NK-92 treated with Interleukin-12 subunit alpha and Interleukin-12 subunit beta, amount 100 ng/mL, for 24 hours (cell line): Measurements from ENCODE around the gene ZC3H12C.
"Not testable (repeated sequence)": the region's sequence is repeated elsewhere in the genome, so short reads cannot be mapped to it uniquely, and the experiment has no call there.

Source experiments
- DNase-seq: peaks from one replicate; lab custom pipeline; 2025; lab: John Stamatoyannopoulos, UW

ZC3H12C gene

DNA sequence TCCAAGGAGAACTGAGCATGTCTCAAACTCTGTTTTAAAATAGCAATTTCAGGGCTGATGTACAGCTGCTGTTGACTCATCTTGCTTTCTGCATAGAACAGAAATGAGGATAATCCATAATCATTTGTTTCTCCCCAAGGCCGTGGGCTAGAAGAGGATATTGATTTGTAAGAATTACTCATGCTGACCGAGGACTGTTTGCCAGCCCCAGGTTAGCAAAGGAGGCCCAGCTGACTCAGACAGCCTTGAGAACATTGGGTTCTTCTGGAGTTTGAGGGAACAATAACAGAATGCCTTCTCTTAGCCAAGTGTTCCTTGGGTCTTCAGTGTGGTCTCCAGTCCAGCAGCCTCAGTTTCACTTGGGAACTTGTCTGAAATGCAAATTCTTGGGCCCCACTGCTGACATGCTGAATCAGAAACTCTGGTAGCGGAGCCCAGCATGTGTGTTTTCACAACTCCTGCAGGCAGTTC lies 92.0 kb downstream of the ZC3H12C start:
- DNase-seq, result no peak

DNA sequence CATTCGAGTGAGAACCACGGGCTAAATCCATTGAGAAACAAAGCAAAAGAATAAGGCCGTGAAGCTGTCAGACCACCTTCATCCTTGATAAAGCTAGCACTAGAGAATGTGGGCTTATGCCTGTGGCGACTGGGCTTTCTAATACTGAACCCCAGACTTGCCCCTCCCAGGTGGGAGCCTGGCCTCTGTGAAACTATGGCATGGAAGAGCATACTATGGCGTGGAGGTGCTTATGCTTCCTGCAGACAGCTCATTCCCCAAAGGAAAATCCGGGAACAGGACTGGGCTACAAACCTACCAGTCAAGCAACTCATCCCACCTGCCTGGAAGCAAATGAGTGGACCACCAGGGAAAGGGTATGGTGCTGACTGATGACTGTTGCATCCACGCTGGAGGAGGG lies 92.4 kb downstream of the ZC3H12C start:
- DNase-seq, result no peak

DNA sequence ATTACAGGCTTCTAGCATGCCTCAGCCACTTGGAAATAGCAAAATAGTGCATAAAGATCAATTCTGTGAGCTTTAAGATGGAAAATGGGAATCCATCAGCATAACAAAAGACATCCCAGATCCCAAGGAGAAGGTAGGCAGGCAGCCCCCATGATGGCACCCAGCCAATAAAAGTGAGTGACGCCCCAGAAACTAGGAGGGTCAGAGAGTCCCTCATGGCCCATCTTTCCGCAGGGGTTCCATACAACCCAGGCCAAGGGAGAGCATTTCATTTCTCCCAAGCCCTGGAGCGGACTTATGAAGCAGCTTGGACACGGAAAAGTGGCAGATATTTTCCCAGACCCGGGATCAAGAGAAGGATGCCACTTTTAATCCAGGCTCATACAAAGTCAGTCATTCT lies 93.3 kb downstream of the ZC3H12C start:
- DNase-seq, result no peak

DNA sequence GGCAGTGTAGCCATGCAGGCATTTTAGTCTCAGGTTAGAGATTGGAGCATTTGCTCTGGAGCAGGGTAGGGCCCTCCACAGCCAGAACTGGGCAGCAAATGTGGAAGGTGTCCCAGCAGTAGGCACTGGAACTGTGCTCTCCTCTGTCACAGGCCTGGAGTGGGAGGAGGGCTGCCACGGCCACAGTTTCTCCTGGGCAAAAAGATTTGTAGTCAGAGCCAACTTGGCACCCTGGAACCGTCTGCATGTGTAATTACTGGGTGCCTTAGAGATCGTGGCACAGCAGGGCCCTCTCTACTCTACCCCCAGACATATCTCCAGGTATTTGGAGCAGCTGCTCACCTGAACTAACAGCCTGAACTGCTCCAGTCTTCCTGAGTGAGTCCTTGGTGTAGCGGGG lies 93.7 kb downstream of the ZC3H12C start:
- DNase-seq, result no peak

DNA sequence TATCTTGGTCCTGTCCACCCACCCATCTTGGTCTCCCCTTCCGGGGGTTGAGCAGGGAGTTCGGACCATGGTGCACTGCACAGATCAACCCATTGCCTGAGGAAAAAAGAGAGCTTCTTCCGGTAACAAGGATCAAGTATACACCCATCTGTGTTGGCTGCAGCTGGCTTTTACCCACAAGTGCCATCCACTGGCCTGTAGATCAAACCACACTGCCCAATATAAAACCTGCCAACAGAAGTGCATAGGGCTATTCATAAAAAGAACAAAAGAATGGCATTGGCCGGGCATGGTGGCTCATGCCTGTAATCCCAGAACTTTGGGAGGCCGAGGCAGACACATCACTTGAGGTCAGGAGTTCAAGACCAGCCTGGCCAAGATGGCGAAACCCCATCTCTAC lies 94.5 kb downstream of the ZC3H12C start:
- DNase-seq, result no peak

DNA sequence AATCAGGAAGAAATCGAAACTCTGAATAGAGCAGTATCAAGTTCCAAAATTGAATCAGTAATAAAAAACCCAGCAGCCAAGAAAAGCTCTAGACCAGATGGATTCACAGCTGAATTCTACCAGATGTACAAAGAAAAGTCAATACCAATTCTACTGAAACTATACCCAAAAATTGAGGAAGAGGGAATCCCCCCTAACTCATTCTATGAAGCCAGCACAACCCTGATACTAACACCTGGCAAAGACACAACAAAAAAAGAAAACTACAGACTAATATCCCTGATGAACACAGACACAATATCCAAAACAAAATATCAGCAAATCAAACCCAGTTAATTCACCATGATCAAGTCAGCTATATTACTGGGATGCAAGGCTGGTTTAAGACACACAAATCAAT lies 97.7 kb downstream of the ZC3H12C start:
- no peak for DNase-seq

DNA sequence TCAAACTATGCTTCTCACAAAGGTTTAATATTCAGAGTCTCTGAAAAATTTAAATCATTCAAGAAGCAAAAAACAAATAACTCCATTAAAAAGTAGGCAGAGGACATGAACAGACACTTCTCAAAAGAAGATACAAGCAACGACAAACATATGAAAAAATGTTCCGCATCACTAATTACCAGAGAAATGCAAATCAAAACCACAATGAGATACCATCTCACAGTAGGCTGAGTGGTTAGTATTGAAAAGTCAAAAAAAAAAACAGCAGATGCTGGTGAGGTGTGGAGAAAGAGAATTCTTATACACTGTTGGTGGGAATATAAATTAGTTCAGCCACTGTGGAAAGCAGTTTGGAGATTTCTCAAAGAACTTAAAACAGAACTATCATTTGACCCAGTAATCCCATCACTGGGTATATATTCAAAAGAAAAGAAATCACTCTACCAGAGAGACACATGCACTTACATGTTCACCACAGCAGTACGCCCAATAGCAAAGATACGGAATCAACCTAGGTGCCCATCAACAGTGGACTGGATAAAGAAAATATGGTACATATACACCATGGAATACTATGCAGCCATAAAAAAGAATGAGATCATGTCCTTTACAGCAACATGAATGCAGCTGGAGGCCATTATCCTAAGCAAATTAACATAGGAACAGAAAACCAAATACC lies 99.6 kb downstream of the ZC3H12C start:
- DNase-seq, result not testable (repeated sequence)

DNA sequence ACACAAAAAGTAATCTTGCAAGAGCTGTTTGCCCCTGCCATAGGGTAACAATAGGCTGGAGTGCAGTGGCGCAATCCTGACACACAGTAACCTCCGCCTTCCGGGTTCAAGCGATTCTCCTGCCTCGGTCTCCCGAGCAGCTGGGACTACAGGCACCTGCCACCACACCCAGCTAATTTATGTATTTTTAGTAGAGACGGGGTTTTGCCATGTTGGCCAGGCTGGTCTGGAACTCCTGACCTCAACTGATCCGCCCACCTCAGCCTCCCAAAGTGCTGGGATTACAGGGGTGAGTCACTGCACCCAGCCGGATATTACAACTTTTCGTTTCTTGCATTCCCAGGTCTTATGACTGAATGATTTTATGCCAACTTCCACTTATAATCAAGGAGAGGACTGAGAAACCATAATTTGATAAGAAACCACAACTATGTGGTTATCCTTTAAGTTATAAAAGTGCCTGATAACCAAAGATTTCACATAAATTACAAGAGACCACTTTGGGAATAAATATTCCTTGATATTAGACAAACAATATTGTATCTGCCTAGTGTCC lies 101.1 kb downstream of the ZC3H12C start:
- not testable (repeated sequence) for DNase-seq

DNA sequence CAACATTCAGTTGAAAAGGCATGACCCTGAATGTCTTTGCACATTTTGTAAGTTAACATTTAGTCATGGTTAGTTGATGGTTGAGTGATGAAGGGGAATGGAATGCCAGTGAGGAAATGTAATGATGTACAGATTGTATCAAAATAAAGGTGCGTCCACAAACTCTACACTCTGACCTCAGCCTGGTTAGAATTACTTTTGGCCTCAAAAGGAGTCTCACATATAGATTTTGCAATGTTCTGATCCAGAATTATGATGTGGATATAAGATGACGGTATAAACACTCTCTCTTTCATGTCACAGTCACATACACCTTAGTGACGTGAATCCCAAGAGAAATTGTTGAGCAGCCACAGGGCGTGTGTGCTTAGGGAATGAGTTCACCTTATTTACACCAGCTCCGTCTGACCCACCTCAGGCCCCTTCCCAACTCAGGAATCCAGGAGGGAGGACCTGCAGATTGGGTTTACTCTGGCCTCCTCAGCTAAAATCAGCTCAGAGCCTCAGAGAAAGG lies 103.1 kb downstream of the ZC3H12C start:
- no peak for DNase-seq

DNA sequence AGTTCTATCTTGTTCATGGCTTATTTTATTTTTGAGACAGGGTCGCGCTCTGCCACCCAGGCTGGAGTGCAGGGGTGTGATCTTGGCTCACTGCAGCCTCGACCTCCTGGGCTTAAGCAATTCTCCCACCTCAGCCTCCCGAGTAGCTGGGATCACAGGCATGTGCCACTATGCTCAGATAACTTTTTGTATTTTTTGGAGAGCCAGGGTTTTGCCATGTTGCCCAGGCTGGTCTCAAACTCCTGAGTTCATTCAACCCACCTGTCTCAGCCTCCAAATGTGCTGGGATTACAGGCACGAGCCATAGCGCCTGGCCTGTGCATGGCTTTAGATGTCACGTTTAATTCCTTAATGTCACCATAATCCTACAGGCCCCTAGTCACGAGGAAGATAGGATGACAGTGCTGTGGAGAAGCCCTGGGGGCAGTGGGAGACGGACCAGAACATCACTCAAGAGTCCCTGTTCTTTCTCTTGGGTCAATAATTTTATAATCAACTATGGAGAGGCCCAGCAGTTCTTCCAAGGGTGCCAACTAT lies 103.8 kb downstream of the ZC3H12C start:
- DNase-seq, result no peak

DNA sequence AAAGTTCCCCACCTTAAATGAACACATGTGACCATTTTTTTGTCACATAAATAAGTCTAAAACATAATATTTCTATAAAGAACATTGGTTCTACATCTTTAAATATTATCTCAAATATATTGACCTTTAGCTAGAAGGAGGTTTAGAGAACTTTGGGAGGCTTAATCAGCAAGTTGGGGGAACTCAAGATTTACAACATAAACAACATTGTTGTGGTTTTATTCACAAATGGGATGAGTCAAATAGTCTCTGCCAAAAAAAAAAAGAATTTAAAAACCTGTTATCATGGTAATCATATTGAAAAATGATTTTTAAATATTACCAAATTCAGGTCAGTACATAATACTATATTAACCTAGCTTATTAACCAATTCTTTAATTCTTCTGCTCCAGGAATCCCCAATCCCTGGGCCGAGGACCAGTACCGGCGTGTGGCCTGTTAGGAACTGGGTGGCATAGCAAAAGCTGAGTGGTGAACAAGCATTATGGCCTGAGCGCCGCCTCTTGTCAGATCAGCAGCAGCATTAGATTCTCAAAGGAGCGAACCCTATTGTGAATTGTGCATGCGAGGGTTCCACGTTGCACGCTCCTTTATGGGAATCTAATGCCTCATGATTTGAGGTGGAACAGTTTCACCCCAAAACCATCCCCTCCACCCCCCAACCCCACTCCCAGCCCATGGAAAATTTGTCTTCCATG lies 105.0 kb downstream of the ZC3H12C start:
- DNase-seq, result no peak

DNA sequence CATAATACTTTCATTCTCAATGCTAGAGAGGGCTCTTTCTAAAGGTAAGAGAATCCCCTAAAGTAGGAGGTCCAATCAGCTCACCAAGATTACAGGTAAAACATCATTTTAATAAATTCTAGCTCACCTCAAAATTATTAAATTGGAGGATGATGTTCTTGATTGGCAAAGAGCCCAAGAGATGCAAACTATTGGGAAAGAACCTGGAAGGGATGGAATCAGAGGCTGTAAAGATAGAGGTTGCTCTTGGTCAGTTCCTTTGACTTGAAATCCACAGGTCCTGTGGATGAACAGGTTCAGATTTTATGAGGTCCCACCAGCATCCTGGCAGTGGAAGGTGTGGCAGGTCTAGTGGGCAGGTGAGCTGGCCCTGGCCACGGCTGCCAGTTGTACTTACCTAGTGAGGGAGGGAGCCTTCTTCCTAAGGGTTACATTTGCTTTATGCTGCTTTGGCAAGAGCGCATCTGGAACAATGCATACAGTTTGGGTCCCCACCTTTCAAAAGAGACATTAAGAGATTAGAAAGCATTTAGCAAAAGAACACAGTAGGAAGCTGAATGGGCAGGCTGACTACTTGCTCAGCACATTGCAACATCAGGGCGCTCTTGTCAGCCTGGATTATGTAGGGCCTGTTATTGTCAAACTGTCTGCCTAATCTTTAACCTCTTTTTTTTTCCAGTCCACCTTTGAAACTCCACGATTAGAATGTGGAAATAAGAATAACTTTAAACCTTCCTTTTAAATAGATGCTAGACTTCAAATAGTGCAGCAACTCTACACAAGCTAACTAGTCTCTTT lies 106.2 kb downstream of the ZC3H12C start:
- DNase-seq, result no peak

DNA sequence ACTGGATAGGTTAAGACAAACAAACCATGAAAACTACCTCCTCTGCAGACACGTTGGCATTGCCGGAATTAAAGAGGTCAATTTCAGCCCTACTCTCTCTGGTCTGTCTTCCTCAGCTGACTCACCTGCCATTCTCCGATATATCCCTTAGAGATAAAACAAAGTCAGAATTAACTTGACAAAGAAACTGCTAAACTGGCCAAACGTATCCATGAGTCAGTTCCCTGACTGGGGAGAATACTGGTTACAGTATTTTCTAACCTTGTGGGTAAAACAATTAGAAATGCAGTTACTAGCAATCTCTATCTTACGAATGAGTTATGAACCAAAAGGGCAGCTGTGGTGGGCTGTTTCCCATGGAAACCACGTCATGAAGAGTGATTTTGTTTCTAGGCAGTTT lies 107.0 kb downstream of the ZC3H12C start:
- DNase-seq, result no peak

DNA sequence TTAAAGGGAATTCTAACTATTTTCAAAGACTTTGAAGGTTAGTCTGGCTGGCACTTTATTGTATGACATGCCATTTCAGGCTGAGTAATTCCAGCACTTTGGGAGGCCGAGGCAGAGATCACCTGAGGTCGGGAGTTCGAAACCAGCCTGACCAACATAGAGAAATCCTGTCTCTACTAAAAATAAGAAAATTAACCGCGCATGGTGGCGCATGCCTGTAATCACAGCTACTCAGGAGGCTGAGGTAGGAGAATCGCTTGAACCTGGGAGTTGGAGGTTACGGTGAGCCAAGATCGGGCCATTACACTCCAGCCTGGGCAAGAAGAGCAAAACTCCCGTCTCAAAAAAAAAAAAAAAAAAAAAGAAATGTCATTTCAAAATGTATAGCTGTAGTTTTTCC lies 107.6 kb downstream of the ZC3H12C start:
- DNase-seq, result no peak

DNA sequence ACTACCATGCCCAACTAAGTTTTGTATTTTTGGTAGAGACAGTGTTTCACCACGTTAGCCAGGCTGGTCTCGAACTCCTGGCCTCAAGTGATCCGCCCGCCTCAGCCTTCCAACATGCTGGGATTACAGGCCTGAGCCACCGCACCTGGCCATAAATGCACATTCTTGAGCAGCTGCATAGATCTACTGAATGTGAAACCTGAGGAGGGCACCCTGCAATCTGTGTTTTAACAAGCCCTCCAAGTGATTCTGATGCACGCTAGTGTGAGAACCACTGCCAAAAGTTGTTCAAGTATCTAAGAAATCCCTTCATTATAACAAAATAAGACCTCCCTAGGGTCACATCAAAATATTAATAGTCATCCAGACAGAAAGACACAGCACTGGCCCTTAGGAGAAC lies 113.9 kb downstream of the ZC3H12C start:
- no peak for DNase-seq

DNA sequence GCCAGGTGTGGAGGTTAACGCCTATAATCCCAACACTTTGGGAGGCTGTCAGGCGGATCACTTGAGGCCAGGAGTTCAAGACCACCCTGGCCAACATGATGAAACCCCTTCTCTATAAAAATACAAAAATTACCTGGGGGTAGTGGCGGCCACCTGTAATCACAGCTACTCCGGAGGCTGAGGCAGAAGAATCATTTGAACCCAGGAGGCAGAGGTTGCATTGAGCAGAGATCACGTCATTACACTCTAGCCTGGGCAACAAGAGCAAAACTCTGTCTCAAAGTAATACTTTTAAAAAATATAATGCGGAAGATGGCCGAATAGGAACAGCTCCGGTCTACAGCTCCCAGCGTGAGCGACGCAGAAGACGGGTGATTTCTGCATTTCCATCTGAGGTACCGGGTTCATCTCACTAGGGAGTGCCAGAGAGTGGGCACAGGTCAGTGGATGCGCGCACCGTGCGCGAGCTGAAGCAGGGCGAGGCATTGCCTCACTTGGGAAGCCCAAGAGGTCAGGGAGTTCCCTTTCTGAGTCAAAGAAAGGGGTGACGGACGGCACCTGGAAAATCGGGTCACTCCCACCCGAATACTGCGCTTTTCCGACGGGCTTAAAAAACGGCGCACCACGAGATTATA lies 115.6 kb downstream of the ZC3H12C start:
- not testable (repeated sequence) for DNase-seq

DNA sequence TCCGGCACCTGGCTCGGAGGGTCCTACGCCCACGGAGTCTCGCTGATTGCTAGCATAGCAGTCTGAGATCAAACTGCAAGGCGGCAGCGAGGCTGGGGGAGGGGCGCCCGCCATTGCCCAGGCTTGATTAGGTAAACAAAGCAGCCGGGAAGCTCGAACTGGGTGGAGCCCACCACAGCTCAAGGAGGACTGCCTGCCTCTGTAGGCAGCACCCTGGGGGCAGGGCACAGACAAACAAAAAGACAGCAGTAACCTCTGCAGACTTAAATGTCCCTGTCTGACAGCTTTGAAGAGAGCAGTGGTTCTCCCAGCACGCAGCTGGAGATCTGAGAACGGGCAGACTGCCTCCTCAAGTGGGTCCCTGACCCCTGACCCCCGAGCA lies 116.1 kb downstream of the ZC3H12C start:
- not testable (repeated sequence) for DNase-seq

DNA sequence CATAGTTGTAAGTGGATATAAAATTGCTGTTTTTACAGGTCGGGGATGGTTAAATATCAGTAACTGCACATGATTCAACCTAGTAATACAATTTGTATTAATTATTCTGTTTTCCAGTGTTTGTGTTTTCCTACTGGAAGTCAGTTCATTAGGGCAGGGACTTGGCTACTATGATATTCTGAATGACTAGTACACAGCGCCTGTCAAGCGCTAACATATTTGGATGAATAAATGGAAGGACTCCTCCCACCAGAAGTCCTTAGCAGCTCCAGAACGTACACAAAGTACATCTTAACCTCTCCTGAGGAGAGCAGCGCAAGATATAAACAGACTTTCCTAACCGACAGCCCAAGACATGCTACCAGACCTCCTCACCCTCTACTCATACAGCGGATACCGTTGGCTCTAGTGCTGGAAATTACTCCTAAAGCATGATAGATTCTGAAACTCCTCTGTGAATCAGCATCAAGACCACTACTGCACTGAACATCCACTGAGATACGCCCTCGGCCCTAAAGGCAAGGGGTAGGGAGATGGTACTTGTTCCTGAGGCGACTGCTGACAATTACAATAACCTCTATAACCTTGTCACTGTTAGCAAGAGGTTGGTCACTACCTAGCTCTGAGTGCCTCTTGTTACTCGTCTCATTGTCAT lies 124.2 kb downstream of the ZC3H12C start:
- DNase-seq, result no peak

DNA sequence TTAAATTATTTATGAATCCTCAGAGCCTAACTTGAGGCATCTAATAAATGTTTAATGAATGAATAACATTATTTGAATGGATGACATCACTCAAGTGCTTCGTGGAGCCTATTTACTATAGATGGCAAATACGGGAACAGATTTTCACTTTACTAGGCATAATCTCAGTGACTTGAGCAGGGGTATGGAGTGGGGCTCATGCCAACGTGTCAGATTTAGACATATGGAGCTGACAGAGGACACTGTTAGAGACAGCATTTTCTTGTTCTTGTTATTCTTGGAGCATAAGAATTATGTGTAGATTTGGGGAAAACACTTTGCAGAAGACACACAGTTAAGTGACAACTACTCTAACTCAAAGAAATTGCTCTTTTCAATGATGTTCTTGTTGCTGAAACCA lies 124.7 kb downstream of the ZC3H12C start:
- no peak for DNase-seq

DNA sequence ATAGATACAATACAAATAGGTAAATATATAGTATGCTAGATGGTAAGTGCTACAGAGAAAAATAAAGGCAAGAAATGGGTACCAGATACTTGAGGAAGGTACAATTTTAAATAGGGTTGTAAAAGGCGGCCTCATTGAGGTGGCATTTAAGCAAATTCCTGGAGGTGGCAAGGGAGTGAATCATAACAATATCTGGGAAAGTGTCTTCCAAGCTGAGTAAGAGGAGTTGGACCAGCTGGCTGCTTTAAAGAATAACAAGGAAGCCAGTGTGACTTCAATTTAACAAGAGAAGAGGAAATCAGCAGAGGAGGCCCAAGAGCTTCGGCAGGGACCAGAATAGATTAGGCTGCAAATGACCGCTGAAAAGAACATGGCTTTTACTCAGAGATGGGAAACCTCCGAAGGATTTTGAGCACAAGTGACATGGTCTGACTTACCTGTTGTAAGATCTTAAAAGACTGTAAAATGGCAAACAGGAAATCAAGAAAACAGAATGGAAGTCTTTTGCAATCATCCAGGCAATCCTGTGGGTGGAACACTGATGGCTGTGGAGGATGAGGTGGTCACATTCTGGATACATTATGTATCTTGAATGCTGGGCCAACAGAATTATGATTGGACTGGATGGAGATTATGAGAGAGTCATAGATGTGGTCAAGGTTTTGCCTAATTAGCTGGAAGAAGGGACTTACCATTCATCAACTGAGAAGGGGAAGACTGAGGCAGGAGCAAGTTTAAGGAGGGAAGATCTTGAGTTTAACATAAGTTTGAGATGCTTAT lies 126.0 kb downstream of the ZC3H12C start:
- DNase-seq, result no peak
